ENCODE data around the gene GAS2L2. TPM values are rescaled to one million over a fixed set of nuclear protein-coding genes. Genes with fewer than 3 reads are reported as not detected.

The GAS2L2 gene
- total and polyA plus RNA-seq, 7 donors: 0.06 TPM; not detected in 6

DNA sequence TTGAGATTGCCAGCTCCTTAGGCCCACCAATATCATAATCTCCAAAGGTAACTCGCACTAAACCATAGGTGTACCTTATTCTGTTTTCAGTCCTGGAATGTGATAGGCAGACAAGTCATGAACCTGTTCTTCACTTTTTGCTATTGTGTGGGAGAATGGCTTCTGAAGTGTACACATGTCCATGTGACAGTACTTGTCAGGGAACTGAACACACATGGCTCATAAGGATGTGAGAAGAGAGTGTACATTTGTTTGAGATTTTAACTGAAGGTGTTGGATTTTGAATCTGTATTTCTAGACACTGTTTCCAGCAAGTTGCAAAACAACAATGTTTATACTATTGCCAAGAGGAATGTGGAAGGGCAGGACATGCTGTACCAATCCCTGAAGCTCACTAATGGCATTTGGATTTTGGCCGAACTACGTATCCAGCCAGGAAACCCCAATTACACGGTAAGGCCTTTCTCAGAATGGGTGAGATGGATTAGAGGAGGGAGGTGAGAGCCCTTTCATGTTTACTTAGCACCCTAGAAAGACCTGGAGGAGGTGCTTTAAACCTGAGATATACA, 36.1 kb downstream of the GAS2L2 start:
- H3K4me3 ChIP-seq: no peak overlapping the region
- H3K36me3 ChIP-seq: peaks cover 0 to 49% (median 3%) of the 10 kb centered on the region in 4 donors
- H3K27ac ChIP-seq: peak overlapping the region; percentile 19 to 81 (median 36)
- no peaks in the 10 kb centered on the region for H3K27me3 ChIP-seq
- H3K4me1 ChIP-seq: peaks cover 0 to 21% (median 15%) of the 10 kb centered on the region in 4 donors
- no peaks in the 10 kb centered on the region for H3K9me3 ChIP-seq
- WGBS, 2 donors: 88% methylated on average over 4 of the region's 4 CpGs
- TF ChIP-seq POLR2A (IDR thresholded peaks at IDR 0.05) (no peak), POLR2AphosphoS5 (IDR thresholded peaks at IDR 0.05) (peak; percentile 11 to 72 (median 32)), EP300 (IDR thresholded peaks at IDR 0.05) (peak in 1 of 4 donors; percentile 81)
- TF ChIP-seq, protein P1, sequence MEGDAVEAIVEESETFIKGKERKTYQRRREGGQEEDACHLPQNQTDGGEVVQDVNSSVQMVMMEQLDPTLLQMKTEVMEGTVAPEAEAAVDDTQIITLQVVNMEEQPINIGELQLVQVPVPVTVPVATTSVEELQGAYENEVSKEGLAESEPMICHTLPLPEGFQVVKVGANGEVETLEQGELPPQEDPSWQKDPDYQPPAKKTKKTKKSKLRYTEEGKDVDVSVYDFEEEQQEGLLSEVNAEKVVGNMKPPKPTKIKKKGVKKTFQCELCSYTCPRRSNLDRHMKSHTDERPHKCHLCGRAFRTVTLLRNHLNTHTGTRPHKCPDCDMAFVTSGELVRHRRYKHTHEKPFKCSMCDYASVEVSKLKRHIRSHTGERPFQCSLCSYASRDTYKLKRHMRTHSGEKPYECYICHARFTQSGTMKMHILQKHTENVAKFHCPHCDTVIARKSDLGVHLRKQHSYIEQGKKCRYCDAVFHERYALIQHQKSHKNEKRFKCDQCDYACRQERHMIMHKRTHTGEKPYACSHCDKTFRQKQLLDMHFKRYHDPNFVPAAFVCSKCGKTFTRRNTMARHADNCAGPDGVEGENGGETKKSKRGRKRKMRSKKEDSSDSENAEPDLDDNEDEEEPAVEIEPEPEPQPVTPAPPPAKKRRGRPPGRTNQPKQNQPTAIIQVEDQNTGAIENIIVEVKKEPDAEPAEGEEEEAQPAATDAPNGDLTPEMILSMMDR (IDR thresholded peaks at IDR 0.05): no peak
- DNase-seq: no peak
- intact Hi-C loops (cut with DNase I): no loop called here

DNA sequence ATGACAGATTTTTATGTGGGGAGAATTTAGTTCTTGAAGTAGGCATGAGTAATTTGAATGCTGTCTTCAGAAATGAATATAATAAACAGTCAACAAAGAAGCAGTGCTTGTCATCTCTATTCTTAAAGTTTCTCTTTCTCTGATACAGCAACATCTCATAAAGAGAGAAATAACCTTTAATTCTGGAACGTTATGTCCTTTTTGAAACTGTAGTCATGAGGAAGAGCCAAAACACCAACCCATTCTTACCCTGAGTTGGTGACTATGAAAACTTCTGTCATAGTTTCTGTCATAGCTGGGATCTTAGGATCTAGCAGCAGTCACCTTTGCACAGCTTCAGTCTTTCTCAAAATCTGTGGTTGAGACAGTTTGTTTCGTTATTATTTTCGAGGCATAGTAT, 36.9 kb downstream of the GAS2L2 start:
- Histone ChIP-seq H3K27me3 (no peaks in the 10 kb centered on the region), H3K27ac (peak overlapping the region in 2 of 4 donors; percentile 49 to 81), H3K4me3 (no peak overlapping the region), H3K9me3 (no peaks in the 10 kb centered on the region), H3K36me3 (peaks cover 0 to 49% (median 6%) of the 10 kb centered on the region in 4 donors), H3K4me1 (peaks cover 0 to 21% (median 15%) of the 10 kb centered on the region in 4 donors)
- 92 to 93% methylated on average over 3 of the region's 3 CpGs for WGBS, 2 donors
- no peak for TF ChIP-seq EP300 (IDR thresholded peaks at IDR 0.05)
- intact Hi-C loops (cut with DNase I): no loop called here
- no peak for DNase-seq

DNA sequence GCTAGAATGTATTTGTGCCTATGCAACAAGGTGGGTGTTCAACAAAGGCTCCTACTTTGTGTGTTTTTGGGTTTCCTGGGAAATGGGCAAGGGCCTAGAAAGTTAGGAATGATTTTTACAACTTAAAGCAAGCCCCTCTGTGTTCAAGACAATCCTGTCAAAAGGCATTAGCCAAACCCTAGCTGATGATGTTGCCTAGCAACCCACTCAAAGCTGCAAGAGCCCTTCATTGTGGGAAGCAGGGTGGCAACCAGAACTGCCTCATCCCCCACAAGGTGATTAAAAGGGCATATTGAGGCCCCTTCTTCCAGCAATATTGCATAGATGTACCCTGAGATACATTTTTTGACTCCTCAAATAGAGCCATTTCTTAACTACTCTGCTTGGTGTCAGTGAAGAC, 37.6 kb downstream of the GAS2L2 start:
- peaks cover 0 to 21% (median 15%) of the 10 kb centered on the region in 4 donors for H3K4me1 ChIP-seq
- no peak for DNase-seq
- peak overlapping the region in 1 of 4 donors; percentile 81 for H3K27ac ChIP-seq
- intact Hi-C loops (cut with DNase I): no loop called here
- H3K9me3 ChIP-seq: no peaks in the 10 kb centered on the region
- peaks cover 0 to 57% (median 9%) of the 10 kb centered on the region in 4 donors for H3K36me3 ChIP-seq
- TF ChIP-seq POLR2AphosphoS5 (IDR thresholded peaks at IDR 0.05) (no peak), POLR2A (IDR thresholded peaks at IDR 0.05) (no peak), EP300 (IDR thresholded peaks at IDR 0.05) (no peak)
- TF ChIP-seq, protein P1 (IDR thresholded peaks at IDR 0.05): no peak
- H3K4me3 ChIP-seq: no peak overlapping the region
- no peaks in the 10 kb centered on the region for H3K27me3 ChIP-seq

DNA sequence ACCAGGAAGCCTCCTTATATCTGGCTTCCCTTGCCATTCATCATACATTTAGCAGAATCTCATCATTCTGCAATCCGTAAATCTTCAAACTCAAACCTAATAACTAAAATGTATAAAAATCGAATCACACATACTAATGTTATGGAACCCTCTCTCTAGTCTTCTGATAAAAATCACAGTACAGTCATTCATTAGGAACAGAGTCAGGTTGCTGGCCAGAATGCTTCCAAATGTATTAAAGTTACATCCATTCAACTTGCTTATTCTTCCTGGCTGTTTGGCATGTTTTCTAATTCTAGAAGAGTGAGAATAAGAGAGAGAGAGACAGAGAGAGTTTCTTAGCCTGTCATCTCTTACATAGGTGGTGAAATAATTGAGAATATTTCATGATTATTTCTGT, 38.1 kb downstream of the GAS2L2 start:
- H3K4me1 ChIP-seq: peaks cover 0 to 21% (median 15%) of the 10 kb centered on the region in 4 donors
- intact Hi-C loops (cut with DNase I): no loop called here

DNA sequence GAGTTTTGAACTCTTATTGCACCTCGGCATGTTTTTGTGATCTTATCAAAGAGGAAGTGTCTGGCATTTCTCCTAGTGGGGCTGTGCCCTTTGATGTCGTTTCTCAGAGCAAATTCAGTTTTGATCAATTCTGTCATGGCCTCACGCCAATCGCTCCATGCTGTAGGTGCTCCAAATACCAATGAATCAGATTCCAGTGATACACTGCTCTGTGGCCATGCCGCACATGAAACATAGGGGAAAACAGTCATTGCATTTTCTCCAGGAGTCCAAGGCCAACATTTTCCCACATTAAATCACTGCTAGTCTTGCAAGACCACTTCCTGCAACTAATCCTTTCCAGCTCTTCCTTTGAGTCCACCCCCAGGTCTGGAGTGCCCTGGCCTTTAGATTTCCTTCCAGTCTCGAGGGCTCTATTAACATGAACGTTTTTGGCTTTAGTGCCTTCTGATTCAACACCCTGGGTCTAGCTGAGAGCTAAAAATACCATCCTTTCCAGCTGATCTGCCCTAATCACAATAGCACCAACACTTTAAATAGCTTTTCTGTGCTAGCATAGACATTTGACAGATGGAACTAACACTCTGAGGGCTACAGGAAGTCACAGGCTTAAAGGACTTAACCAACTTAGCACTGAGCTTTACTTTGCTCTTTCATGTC, 39.8 kb downstream of the GAS2L2 start:
- H3K9me3 ChIP-seq: no peaks in the 10 kb centered on the region
- no peak for DNase-seq
- peak overlapping the region in 1 of 4 donors; percentile 61 for H3K27ac ChIP-seq
- peaks cover 0 to 65% (median 17%) of the 10 kb centered on the region in 4 donors for H3K36me3 ChIP-seq
- intact Hi-C loops (cut with DNase I): no loop called here
- 13 to 29% methylated on average over 7 of the region's 7 CpGs for WGBS, 2 donors
- peaks cover 0 to 19% (median 14%) of the 10 kb centered on the region in 4 donors for H3K4me1 ChIP-seq
- no peaks in the 10 kb centered on the region for H3K27me3 ChIP-seq
- TF ChIP-seq POLR2A (IDR thresholded peaks at IDR 0.05): no peak
- TF ChIP-seq EP300 (IDR thresholded peaks at IDR 0.05): no peak
- TF ChIP-seq POLR2AphosphoS5 (IDR thresholded peaks at IDR 0.05): no peak
- TF ChIP-seq, protein P1 (IDR thresholded peaks at IDR 0.05): no peak
- no peak overlapping the region for H3K4me3 ChIP-seq

More for the DNA sequence above, 38.1 kb downstream of the GAS2L2 start:
- WGBS, 2 donors: 92 to 93% methylated on average over 2 of the region's 2 CpGs
- TF ChIP-seq, protein P1 (IDR thresholded peaks at IDR 0.05): no peak
- no peak for TF ChIP-seq POLR2A (IDR thresholded peaks at IDR 0.05)
- no peak for TF ChIP-seq POLR2AphosphoS5 (IDR thresholded peaks at IDR 0.05)
- no peak for TF ChIP-seq EP300 (IDR thresholded peaks at IDR 0.05)
- DNase-seq: no peak
- no peaks in the 10 kb centered on the region for H3K9me3 ChIP-seq
- H3K27ac ChIP-seq: peak overlapping the region in 1 of 4 donors; percentile 81
- no peaks in the 10 kb centered on the region for H3K27me3 ChIP-seq
- peaks cover 0 to 59% (median 13%) of the 10 kb centered on the region in 4 donors for H3K36me3 ChIP-seq
- H3K4me3 ChIP-seq: no peak overlapping the region

All from sigmoid colon (tissue), 7 donors.